NT2/D1 (cell line): Measurements from ENCODE around the gene OR4M1.

Experiments used
- SUZ12 ChIP-seq: IDR thresholded peaks from 2 replicates; pipeline ENCODE4 v1.6.1; 2011; ENCODE audit not compliant: insufficient read length, insufficient read depth; ENCODE audit errors: extremely low read depth
- YY1 ChIP-seq: IDR thresholded peaks from 2 replicates; pipeline ENCODE4 v1.6.1; 2011; ENCODE audit not compliant: insufficient read length, insufficient read depth
- ZNF274 ChIP-seq: IDR thresholded peaks from 2 replicates; pipeline ENCODE4 v1.6.1; 2011; ENCODE audit warnings: mild to moderate bottlenecking, low read depth, low read length

DNA sequence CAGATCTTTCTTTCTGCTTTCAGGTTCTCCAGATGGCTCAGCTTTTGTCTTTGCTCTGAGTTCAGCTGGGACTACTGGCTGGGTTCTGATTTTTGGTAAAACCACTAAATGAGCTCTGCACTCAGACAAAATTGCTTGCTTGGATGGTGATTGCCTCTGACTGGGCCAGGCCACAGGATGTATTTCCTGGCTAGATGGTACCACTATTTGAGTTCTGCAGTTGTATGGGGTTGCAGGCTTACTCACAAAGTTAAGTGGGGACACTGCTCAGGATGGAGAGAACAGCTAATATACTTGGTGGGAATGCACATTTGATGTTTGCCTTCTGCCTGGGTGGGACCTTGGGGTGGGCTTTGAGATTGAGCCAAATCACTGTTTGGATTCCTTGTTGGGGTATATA, 43.9 kb upstream of the OR4M1 start:
- TF ChIP-seq SUZ12 (no peak), ZNF274 (no peak), YY1 (no peak)
